Smooth muscle cell (in vitro differentiated cells): Measurements from ENCODE around the gene ETFA. TPM values are rescaled to one million over a fixed set of nuclear protein-coding genes. Genes with fewer than 3 reads are reported as not detected.
A peak's percentile ranks its signal among the peaks of the same experiment; 100 is the strongest.

Experiments
- DNase-seq: peaks from one replicate; lab custom pipeline; 2025; ENCODE audit not compliant: unreplicated experiment; lab: John Stamatoyannopoulos, UW
- H2AFZ ChIP-seq: fragments of 200-600 bp; sonication (generic); 2 replicates; pipeline ENCODE4 v1.6.0; 2016; ENCODE audit warnings: antibody characterized with exemption, low read depth, mild to moderate bottlenecking
- H3F3A ChIP-seq: fragments of 200-600 bp; sonication (generic); 2 replicates; pipeline ENCODE4 v1.6.0; 2017; ENCODE audit warnings: antibody characterized with exemption, low read depth
- H3K27ac ChIP-seq: fragments of 200-600 bp; sonication (generic); 2 replicates; pipeline ENCODE4 v1.5.1; 2016; ENCODE audit warnings: low read depth, mild to moderate bottlenecking
- H3K27me3 ChIP-seq: fragments of 200-600 bp; sonication (generic); 2 replicates; pipeline ENCODE4 v1.6.1; 2016; ENCODE audit warnings: low read depth, mild to moderate bottlenecking
- H3K36me3 ChIP-seq: fragments of 200-600 bp; sonication (generic); 2 replicates; pipeline ENCODE4 v1.5.1; 2016; ENCODE audit warnings: low read depth
- H3K4me1 ChIP-seq: fragments of 200-600 bp; sonication (generic); 2 replicates; pipeline ENCODE4 v1.5.1; 2016; ENCODE audit warnings: low read depth
- H3K4me2 ChIP-seq: fragments of 200-600 bp; sonication (generic); 2 replicates; pipeline ENCODE4 v1.6.0; 2016; ENCODE audit warnings: mild to moderate bottlenecking
- H3K4me3 ChIP-seq: fragments of 200-600 bp; sonication (generic); 2 replicates; pipeline ENCODE4 v1.5.1; 2016; ENCODE audit warnings: mild to moderate bottlenecking
- H3K79me2 ChIP-seq: fragments of 200-600 bp; sonication (generic); 2 replicates; pipeline ENCODE4 v1.6.0; 2016; ENCODE audit warnings: low read depth, mild to moderate bottlenecking
- H3K9ac ChIP-seq: fragments of 200-600 bp; sonication (generic); 2 replicates; pipeline ENCODE4 v1.6.0; 2016; ENCODE audit warnings: low read depth
- H3K9me3 ChIP-seq: fragments of 200-600 bp; sonication (generic); replicated peaks from 2 replicates; pipeline ENCODE4 v1.5.1; 2016; ENCODE audit warnings: low read depth
- H4K20me1 ChIP-seq: fragments of 200-600 bp; sonication (generic); 2 replicates; pipeline ENCODE4 v1.6.0; 2016; ENCODE audit warnings: low read depth
- CTCF ChIP-seq: fragments of 200-600 bp; sonication (generic); IDR thresholded peaks from 2 replicates; pipeline ENCODE4 v1.5.1; 2017; ENCODE audit warnings: borderline replicate concordance, mild to moderate bottlenecking, antibody characterized with exemption; ENCODE audit not compliant: insufficient read depth, poor library complexity, severe bottlenecking
- WGBS: methylation state at CpG from one replicate; pipeline ENCODE4 v1.1.7; 2016; ENCODE audit warnings: low lambda C conversion rate; 5-methylcytosine and 5-hydroxymethylcytosine counted together
- polyA plus RNA-seq: library from polyadenylated mRNA; unstranded; fragments of >200 nt; fragmentation: Nextera tagmentation; extraction: Ambion mirVana; gene quantifications from 2 replicates; pipeline ENCODE4 v1.2.1, GENCODE V29; 2016
- total RNA-seq: library from RNA; depleted of rRNA; stranded (reverse); fragments of >200 nt; gene quantifications from 2 replicates; pipeline ENCODE4 v1.2.3, GENCODE V29; 2014

The ETFA gene
- total and polyA plus RNA-seq, 2 experiments from 2014 or later: 98.0 to 119 TPM

- WGBS: 100% methylated on average over 1 of the region's 1 CpG
- no peak overlapping the region for H2AFZ ChIP-seq
- no peaks in the 10 kb centered on the region for H4K20me1 ChIP-seq
- H3K9ac ChIP-seq: no peak overlapping the region
- H3K9me3 ChIP-seq: no peaks in the 10 kb centered on the region
- H3K4me3 ChIP-seq: no peak overlapping the region
- peaks cover 24% of the 10 kb centered on the region for H3K4me1 ChIP-seq
- DNase-seq: no peak
- no peaks in the 10 kb centered on the region for H3K36me3 ChIP-seq
- no peak overlapping the region for H3K4me2 ChIP-seq
- no peak overlapping the region for H3K27ac ChIP-seq
- H3K27me3 ChIP-seq: peaks cover 55% of the 10 kb centered on the region
- H3K79me2 ChIP-seq: no peaks in the 10 kb centered on the region
- H3F3A ChIP-seq: no peaks in the 10 kb centered on the region
- no peak for TF ChIP-seq CTCF
Measured at GRCh38 chr15:76332796-76333195, 21.5 kb upstream of the ETFA start.

- H3K4me1 ChIP-seq: peaks cover 2% of the 10 kb centered on the region
Measured at GRCh38 chr15:76330080-76330680, 18.9 kb upstream of the ETFA start.

GRCh38 chr15:76328958-76329357 lies 17.7 kb upstream of the ETFA start:
- H3K9me3 ChIP-seq: no peaks in the 10 kb centered on the region
- no peak overlapping the region for H3K4me3 ChIP-seq
- H3K27ac ChIP-seq: no peak overlapping the region
- no peak overlapping the region for H3K9ac ChIP-seq
- no peak overlapping the region for H3K4me2 ChIP-seq
- no peaks in the 10 kb centered on the region for H4K20me1 ChIP-seq
- H2AFZ ChIP-seq: no peak overlapping the region
- no peaks in the 10 kb centered on the region for H3K79me2 ChIP-seq
- WGBS: 59% methylated on average over 4 of the region's 4 CpGs
- H3K36me3 ChIP-seq: no peaks in the 10 kb centered on the region
- H3F3A ChIP-seq: no peaks in the 10 kb centered on the region
- TF ChIP-seq CTCF: no peak
- peaks cover 18% of the 10 kb centered on the region for H3K27me3 ChIP-seq
- no peaks in the 10 kb centered on the region for H3K4me1 ChIP-seq
- DNase-seq: no peak

More at GRCh38 chr15:76330080-76330680, 18.9 kb upstream of the ETFA start:
- Histone ChIP-seq H3K27me3 (peaks cover 29% of the 10 kb centered on the region), H2AFZ (no peak overlapping the region), H3K9me3 (no peaks in the 10 kb centered on the region), H3K36me3 (no peaks in the 10 kb centered on the region), H4K20me1 (no peaks in the 10 kb centered on the region), H3K4me3 (no peak overlapping the region), H3K79me2 (no peaks in the 10 kb centered on the region), H3K4me2 (no peak overlapping the region), H3K27ac (no peak overlapping the region), H3K9ac (no peak overlapping the region), H3F3A (no peaks in the 10 kb centered on the region)
- DNase-seq: no peak
- TF ChIP-seq CTCF: peak; percentile 40
- WGBS: 78% methylated on average over 7 of the region's 7 CpGs

GRCh38 chr15:76328106-76328696 lies 16.9 kb upstream of the ETFA start:
- no peaks in the 10 kb centered on the region for H3K36me3 ChIP-seq
- no peak overlapping the region for H3K9ac ChIP-seq
- H3K9me3 ChIP-seq: no peaks in the 10 kb centered on the region
- DNase-seq: no peak
- no peak for TF ChIP-seq CTCF
- no peaks in the 10 kb centered on the region for H3F3A ChIP-seq
- H4K20me1 ChIP-seq: no peaks in the 10 kb centered on the region
- no peaks in the 10 kb centered on the region for H3K4me1 ChIP-seq
- 96% methylated on average over 8 of the region's 8 CpGs for whole genome bisulfite sequencing
- H3K79me2 ChIP-seq: no peaks in the 10 kb centered on the region
- no peak overlapping the region for H2AFZ ChIP-seq
- no peak overlapping the region for H3K4me2 ChIP-seq
- no peak overlapping the region for H3K27ac ChIP-seq
- H3K27me3 ChIP-seq: peaks cover 10% of the 10 kb centered on the region
- H3K4me3 ChIP-seq: no peak overlapping the region
